Stomach (tissue), 9 donors: Measurements from ENCODE around the gene PRLHR. TPM values are rescaled to one million over a fixed set of nuclear protein-coding genes. Genes with fewer than 3 reads are reported as not detected.

Source experiments
- DNase-seq, 2 donors: peaks; one replicate each; pipeline versions ENCODE4 v3.0.0 to v3.0.0-alpha.2; 2013 to 2019
- H3K27ac ChIP-seq, 5 donors: fragments of 200-600 bp in 4 of 5; sonication (generic) in 4 of 5; one replicate each; pipeline ENCODE4 v1.5.1; 2013 to 2019; ENCODE audit warnings: mild to moderate bottlenecking in 1 of 5, moderate library complexity in 1 of 5
- H3K27me3 ChIP-seq, 3 donors: fragments of 200-600 bp; sonication (generic); one replicate each; pipeline ENCODE4 v1.5.1; 2017 to 2019; ENCODE audit warnings: mixed run types in 1 of 3
- H3K36me3 ChIP-seq, 4 donors: fragments of 200-600 bp; sonication (generic); 1 replicate in 3 of 4; 2 replicates in 1 of 4; pipeline ENCODE4 v1.5.1; 2016 to 2019
- H3K4me1 ChIP-seq, 4 donors: fragments of 200-600 bp; sonication (generic); one replicate each; pipeline ENCODE4 v1.5.1; 2016 to 2019
- H3K4me3 ChIP-seq, 4 donors: fragments of 200-600 bp; sonication (generic) in 3 of 4; one replicate each; pipeline ENCODE4 v1.5.1; 2016 to 2019; ENCODE audit warnings: mild to moderate bottlenecking in 1 of 4
- H3K9me3 ChIP-seq, 4 donors: fragments of 200-600 bp; sonication (generic); one replicate each; pipeline ENCODE4 v1.5.1; 2016 to 2019
- CTCF ChIP-seq, 7 experiments: fragments of 450-650 bp in 4 of 7; fragments of 200-600 bp in 3 of 7; sonication (generic) in 3 of 7; IDR thresholded peaks; one replicate each; pipeline ENCODE4 v1.5.1; 2016 to 2019; ENCODE audit warnings: antibody characterized with exemption in 7 of 7, control low read depth in 2 of 7, mild to moderate bottlenecking in 1 of 7
- EP300 ChIP-seq: sonication (generic); formaldehyde crosslinking; IDR thresholded peaks from one replicate; pipeline ENCODE4 v1.6.1; 2017; ENCODE audit warnings: antibody characterized with exemption
- POLR2A ChIP-seq, 4 donors: fragments of 450-650 bp; IDR thresholded peaks; one replicate each; pipeline ENCODE4 v1.6.1; 2016; ENCODE audit warnings: antibody characterized with exemption in 4 of 4, control low read depth in 2 of 4, mild to moderate bottlenecking in 1 of 4, moderate library complexity in 1 of 4
- POLR2AphosphoS5 ChIP-seq, 3 donors: sonication (generic); formaldehyde crosslinking; IDR thresholded peaks; one replicate each; pipeline ENCODE4 v1.6.1; 2016; ENCODE audit warnings: antibody characterized with exemption in 3 of 3
- WGBS, 5 donors: extraction: QIAGEN DNeasy Blood & Tissue Kit in 3 of 5; methylation state at CpG; one replicate each; pipeline versions ENCODE4 v1.1.5 to v1.1.7; 2013 to 2018; 5-methylcytosine and 5-hydroxymethylcytosine counted together
- intact Hi-C: fragments of 100-400 bp; cut with DNase I; formaldehyde crosslinking; loops from one replicate; pipeline ENCODE4 v1.15.1; 2023; ENCODE audit warnings: low total_unique reads
- polyA plus RNA-seq, 3 donors: library from polyadenylated mRNA; stranded (reverse); fragments of 200-250 nt; gene quantifications; one replicate each; pipeline ENCODE4 v1.2.3, GENCODE V29; 2013
- total RNA-seq, 5 donors: library from RNA; depleted of rRNA; stranded (reverse); fragments of >200 nt; gene quantifications; one replicate each; pipeline versions ENCODE4 v1.1.0 to v1.2.3, GENCODE V29; 2014 to 2016
- donor health status: healthy with polysubstance abuse.
- donor health status: Bipolar disorder and iron deficiency.
- donor health status: healthy.

Gene PRLHR
- total and polyA plus RNA-seq, 8 donors = under 0.01 to 0.43 (median 0.21) TPM; not detected in 4

- DNase-seq = no peak
- Histone ChIP-seq H3K4me3 (no peak overlapping the region), H3K4me1 (no peaks in the 10 kb centered on the region), H3K9me3 (no peaks in the 10 kb centered on the region), H3K27ac (no peak overlapping the region), H3K36me3 (no peaks in the 10 kb centered on the region), H3K27me3 (peaks cover 0 to 28% (median 4%) of the 10 kb centered on the region in 3 donors)
- WGBS, 5 donors = 67 to 77% (median 70%) methylated on average over 2 of the region's 2 CpGs
- intact Hi-C loops = no loop called here
- no peak for TF ChIP-seq POLR2A (IDR thresholded peaks at IDR 0.05)
- TF ChIP-seq CTCF (IDR thresholded peaks at IDR 0.05) = no peak
These were observed 49.0 kb downstream of the PRLHR start for GRCh38 chr10:118546479-118546878.

- TF ChIP-seq POLR2A (IDR thresholded peaks at IDR 0.05) (no peak), CTCF (IDR thresholded peaks at IDR 0.05) (no peak), POLR2AphosphoS5 (IDR thresholded peaks at IDR 0.05) (no peak), EP300 (no peak)
- no peak overlapping the region for H3K27ac ChIP-seq
- H3K4me3 ChIP-seq = no peak overlapping the region
- peaks cover 0 to 28% (median 4%) of the 10 kb centered on the region in 3 donors for H3K27me3 ChIP-seq
- DNase-seq = no peak
- no peaks in the 10 kb centered on the region for H3K36me3 ChIP-seq
- WGBS, 5 donors = 77 to 89% (median 81%) methylated on average over 1 of the region's 1 CpG
- H3K9me3 ChIP-seq = no peaks in the 10 kb centered on the region
- intact Hi-C loops = no loop called here
- H3K4me1 ChIP-seq = no peaks in the 10 kb centered on the region
These were observed 50.1 kb downstream of the PRLHR start for GRCh38 chr10:118545381-118545780.

GRCh38 chr10:118544401-118544948, 51.0 kb downstream of the PRLHR start:
- Histone ChIP-seq H3K27me3 (peaks cover 0 to 28% (median 4%) of the 10 kb centered on the region in 3 donors), H3K4me3 (no peak overlapping the region), H3K9me3 (no peaks in the 10 kb centered on the region), H3K27ac (no peak overlapping the region), H3K36me3 (no peaks in the 10 kb centered on the region), H3K4me1 (no peaks in the 10 kb centered on the region)
- 57 to 74% (median 68%) methylated on average over 4 of the region's 4 CpGs for WGBS, 5 donors
- DNase-seq = no peak
- intact Hi-C loops = no loop called here
- TF ChIP-seq EP300 (no peak), CTCF (IDR thresholded peaks at IDR 0.05) (peak in 1 of 7 experiments; percentile 1)

GRCh38 chr10:118543714-118544400, 51.6 kb downstream of the PRLHR start:
- no peaks in the 10 kb centered on the region for H3K9me3 ChIP-seq
- DNase-seq = peak; percentile 38 to 64
- TF ChIP-seq CTCF (IDR thresholded peaks at IDR 0.05) (peak in 5 of 7 experiments; percentile 16 to 48 (median 26)), POLR2AphosphoS5 (IDR thresholded peaks at IDR 0.05) (no peak)
- intact Hi-C loops = no loop called here
- H3K4me3 ChIP-seq = no peak overlapping the region
- peaks cover 0 to 28% (median 4%) of the 10 kb centered on the region in 3 donors for H3K27me3 ChIP-seq
- no peak overlapping the region for H3K27ac ChIP-seq
- 18 to 27% (median 26%) methylated on average over 13 of the region's 13 CpGs for WGBS, 5 donors
- no peaks in the 10 kb centered on the region for H3K4me1 ChIP-seq
- H3K36me3 ChIP-seq = no peaks in the 10 kb centered on the region
